ENCODE measurements around the gene GDPD1.

- no peak for TF ChIP-seq CTCF (IDR thresholded peaks at IDR 0.05)
- no peak for TF ChIP-seq POLR2A (IDR thresholded peaks at IDR 0.05)
These were observed 39.7 kb upstream of the GDPD1 start for GRCh38 chr17:59180626-59181025.

Measured in Peyer's patch (tissue), 4 donors.